Vagina (tissue), 2 donors: Measurements from ENCODE around the gene RAPGEF5.

Source experiments
- POLR2A ChIP-seq, 2 donors: fragments of 450-650 bp; IDR thresholded peaks; one replicate each; pipeline ENCODE4 v1.6.1; 2017; ENCODE audit warnings: antibody characterized with exemption in 2 of 2, mild to moderate bottlenecking in 2 of 2, moderate library complexity in 2 of 2
- POLR2AphosphoS5 ChIP-seq, 2 donors: sonication (generic); formaldehyde crosslinking; IDR thresholded peaks; one replicate each; pipeline ENCODE4 v1.9.0; 2017; ENCODE audit warnings: antibody characterized with exemption in 2 of 2, mild to moderate bottlenecking in 2 of 2, low read depth in 1 of 2; ENCODE audit not compliant: insufficient read depth in 1 of 2
- TF ChIP-seq, protein P1 (sequence below), 3 experiments: fragments of 450-650 bp in 2 of 3; fragments of 200-600 bp in 1 of 3; sonication (generic) in 1 of 3; IDR thresholded peaks; one replicate each; pipeline ENCODE4 v1.5.1; 2017 to 2019; ENCODE audit warnings: antibody characterized with exemption in 3 of 3, mild to moderate bottlenecking in 2 of 3, moderate library complexity in 2 of 3

DNA sequence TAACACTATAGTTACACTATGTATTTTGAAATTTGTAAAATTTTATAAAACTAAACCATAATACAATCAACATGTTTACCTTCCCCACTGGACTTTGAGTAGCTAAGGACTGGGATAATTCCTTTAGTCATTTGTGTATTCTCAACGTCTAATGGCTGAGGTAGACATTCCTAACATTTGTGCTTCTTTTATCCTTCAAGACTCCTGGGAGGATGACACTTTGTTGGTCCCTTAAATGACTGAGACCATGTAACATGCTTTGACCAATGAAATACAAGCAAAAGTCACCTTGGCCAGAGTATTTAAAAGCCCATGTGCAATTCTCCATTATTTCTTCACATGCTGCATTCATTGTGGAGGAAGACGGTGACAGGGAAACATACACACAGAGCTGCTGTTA is 18.5 kb downstream of the RAPGEF5 start:
- TF ChIP-seq POLR2A (IDR thresholded peaks at IDR 0.05) (no peak), POLR2AphosphoS5 (IDR thresholded peaks at IDR 0.05; ENCODE audit: insufficient read depth in 1 of 2, low read depth in 1 of 2) (no peak)
- TF ChIP-seq, protein P1, sequence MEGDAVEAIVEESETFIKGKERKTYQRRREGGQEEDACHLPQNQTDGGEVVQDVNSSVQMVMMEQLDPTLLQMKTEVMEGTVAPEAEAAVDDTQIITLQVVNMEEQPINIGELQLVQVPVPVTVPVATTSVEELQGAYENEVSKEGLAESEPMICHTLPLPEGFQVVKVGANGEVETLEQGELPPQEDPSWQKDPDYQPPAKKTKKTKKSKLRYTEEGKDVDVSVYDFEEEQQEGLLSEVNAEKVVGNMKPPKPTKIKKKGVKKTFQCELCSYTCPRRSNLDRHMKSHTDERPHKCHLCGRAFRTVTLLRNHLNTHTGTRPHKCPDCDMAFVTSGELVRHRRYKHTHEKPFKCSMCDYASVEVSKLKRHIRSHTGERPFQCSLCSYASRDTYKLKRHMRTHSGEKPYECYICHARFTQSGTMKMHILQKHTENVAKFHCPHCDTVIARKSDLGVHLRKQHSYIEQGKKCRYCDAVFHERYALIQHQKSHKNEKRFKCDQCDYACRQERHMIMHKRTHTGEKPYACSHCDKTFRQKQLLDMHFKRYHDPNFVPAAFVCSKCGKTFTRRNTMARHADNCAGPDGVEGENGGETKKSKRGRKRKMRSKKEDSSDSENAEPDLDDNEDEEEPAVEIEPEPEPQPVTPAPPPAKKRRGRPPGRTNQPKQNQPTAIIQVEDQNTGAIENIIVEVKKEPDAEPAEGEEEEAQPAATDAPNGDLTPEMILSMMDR (IDR thresholded peaks at IDR 0.05) = no peak
